Airway epithelial cell (primary cell): ENCODE measurements around the gene SBSN. TPM values are rescaled to one million over a fixed set of nuclear protein-coding genes. Genes with fewer than 3 reads are reported as not detected.

Source experiments
- total RNA-seq: library from RNA; depleted of rRNA; stranded (reverse); fragments of >200 nt; gene quantifications from 2 replicates; pipeline ENCODE4 v1.2.3, GENCODE V29; 2015

The SBSN gene
- 62.1 and 80.8 TPM in 2 replicates for total RNA-seq

GRCh38 chr19:35528218-35529038, at the start of gene SBSN:
SBSN (minus strand) TSS chr19:35528311; CDS start chr19:35528281, 30 bp downstream.

GRCh38 chr19:35563207-35563829, 35.2 kb upstream of the SBSN start, which contains the start of gene ATP4A:
ATP4A (minus strand) TSS chr19:35563658; CDS start chr19:35563629, 29 bp downstream.

GRCh38 chr19:35545001-35545854, 17.1 kb upstream of the SBSN start, which contains the start of gene TMEM147:
TMEM147 (plus strand) TSS chr19:35545626; CDS start chr19:35545740, 114 bp downstream.

GRCh38 chr19:35533201-35533821, 5.2 kb upstream of the SBSN start, which contains the start of gene GAPDHS:
GAPDHS (plus strand) TSS chr19:35533456; CDS start chr19:35533528, 72 bp downstream.

GRCh38 chr19:35513628-35514281, 14.4 kb downstream of the SBSN start, which contains the start of gene DMKN:
DMKN (minus strand) TSS chr19:35513649; CDS start chr19:35513475, 174 bp downstream.

GRCh38 chr19:35490364-35490763, 37.7 kb downstream of the SBSN start, which contains the start of gene KRTDAP:
KRTDAP (minus strand) TSS chr19:35490464; CDS start chr19:35490442, 22 bp downstream.

Other genes with a start within 250 kb of the SBSN start
- gene HAMP, start 245.8 kb downstream of the SBSN start, total RNA-seq, result not detected in 2 replicates
- gene MAG, start 236.2 kb downstream of the SBSN start, total RNA-seq, result not detected in 2 replicates
- gene CD22, start 199.1 kb downstream of the SBSN start, total RNA-seq, result not detected in 2 replicates
- not detected in 2 replicates for gene FFAR1, start 180.4 kb downstream of the SBSN start, total RNA-seq
- gene FFAR3, start 169.9 kb downstream of the SBSN start, total RNA-seq, result not detected in 2 replicates
- not detected in 2 replicates for gene GPR42, start 157.2 kb downstream of the SBSN start, total RNA-seq
- gene FFAR2, start 80.1 kb downstream of the SBSN start, total RNA-seq, result not detected in 2 replicates
- 40.4 and 58.3 TPM in 2 replicates for gene KRTDAP, start 37.8 kb downstream of the SBSN start, total RNA-seq
- 490 and 661 TPM in 2 replicates for gene DMKN, start 14.7 kb downstream of the SBSN start, total RNA-seq
- gene GAPDHS, start 5.1 kb upstream of the SBSN start, total RNA-seq, result not detected in 2 replicates
- gene TMEM147, start 17.3 kb upstream of the SBSN start, total RNA-seq, result 116 and 138 TPM in 2 replicates
- gene ATP4A, start 35.3 kb upstream of the SBSN start, total RNA-seq, result not detected in 2 replicates
- not detected in 2 replicates for gene PMIS2, start 57.9 kb upstream of the SBSN start, total RNA-seq
- gene HAUS5, start 84.4 kb upstream of the SBSN start, total RNA-seq, result 10.9 TPM in 2 replicates
- 103 and 118 TPM in 2 replicates for gene RBM42, start 100.7 kb upstream of the SBSN start, total RNA-seq
- 0.35 and 0.51 TPM in 2 replicates for gene ETV2, start 113.4 kb upstream of the SBSN start, total RNA-seq
- gene COX6B1, start 120.0 kb upstream of the SBSN start, total RNA-seq, result 473 and 703 TPM in 2 replicates
- gene UPK1A, start 138.2 kb upstream of the SBSN start, total RNA-seq, result not detected in 2 replicates
- not detected in 2 replicates for gene ZBTB32, start 176.2 kb upstream of the SBSN start, total RNA-seq
- 16.7 and 19.3 TPM in 2 replicates for gene KMT2B, start 189.7 kb upstream of the SBSN start, total RNA-seq
- gene IGFLR1, start 214.1 kb upstream of the SBSN start, total RNA-seq, result 6.3 and 6.7 TPM in 2 replicates
- 7.9 and 9.1 TPM in 2 replicates for gene U2AF1L4, start 217.1 kb upstream of the SBSN start, total RNA-seq
- gene PSENEN, start 217.3 kb upstream of the SBSN start, total RNA-seq, result 45.9 and 62.3 TPM in 2 replicates
- gene LIN37, start 220.3 kb upstream of the SBSN start, total RNA-seq, result 10.4 and 43.5 TPM in 2 replicates
- 0.35 TPM in 1 of 2 replicates, not detected in the other for gene HSPB6, start 228.7 kb upstream of the SBSN start, total RNA-seq
- 6.5 and 19.5 TPM in 2 replicates for gene PROSER3, start 229.9 kb upstream of the SBSN start, total RNA-seq
- 5.6 and 7.5 TPM in 2 replicates for gene ARHGAP33, start 247.3 kb upstream of the SBSN start, total RNA-seq